Liver (tissue), 9 donors: ENCODE results near the gene TP63. TPM values are rescaled to one million over a fixed set of nuclear protein-coding genes. Genes with fewer than 3 reads are reported as not detected.

Source experiments
- DNase-seq: peaks from one replicate; pipeline ENCODE4 v3.0.0-alpha.2; 2017; ENCODE audit warnings: low spot score
- H3K27ac ChIP-seq, 2 donors: one replicate each; pipeline ENCODE4 v1.7.0; 2013; ENCODE audit warnings: inconsistent platforms in 2 of 2, low read length in 2 of 2, control low read depth in 1 of 2, low read depth in 1 of 2, mild to moderate bottlenecking in 1 of 2
- H3K27me3 ChIP-seq, 4 donors: one replicate each; pipeline versions ENCODE4 v1.6.1 to v1.7.0; 2013; ENCODE audit warnings: low read length in 3 of 4, inconsistent platforms in 1 of 4, mild to moderate bottlenecking in 1 of 4, moderate library complexity in 1 of 4; ENCODE audit not compliant: control insufficient read depth in 4 of 4, insufficient read depth in 4 of 4
- H3K36me3 ChIP-seq, 4 donors: one replicate each; pipeline versions ENCODE4 v1.6.1 to v1.7.0; 2013; ENCODE audit warnings: low read length in 3 of 4, mild to moderate bottlenecking in 3 of 4, low read depth in 1 of 4, moderate library complexity in 1 of 4; ENCODE audit not compliant: control insufficient read depth in 4 of 4, insufficient read depth in 3 of 4
- H3K4me1 ChIP-seq, 4 donors: one replicate each; pipeline versions ENCODE4 v1.6.1 to v1.7.0; 2013; ENCODE audit warnings: low read length in 3 of 4, mild to moderate bottlenecking in 3 of 4, moderate library complexity in 1 of 4; ENCODE audit not compliant: control insufficient read depth in 4 of 4, insufficient read depth in 4 of 4
- H3K4me3 ChIP-seq, 3 donors: one replicate each; pipeline versions ENCODE4 v1.6.1 to v1.7.0; 2013; ENCODE audit warnings: low read length in 3 of 3, control low read depth in 1 of 3, low read depth in 1 of 3, mild to moderate bottlenecking in 1 of 3
- H3K9ac ChIP-seq, 2 donors: one replicate each; pipeline ENCODE4 v1.7.0; 2013; ENCODE audit warnings: low read length in 2 of 2, mild to moderate bottlenecking in 2 of 2, moderate library complexity in 2 of 2, control low read depth in 1 of 2, low read depth in 1 of 2
- H3K9me3 ChIP-seq, 4 donors: one replicate each; pipeline versions ENCODE4 v1.6.1 to v1.7.0; 2013; ENCODE audit warnings: low read length in 3 of 4; ENCODE audit not compliant: control insufficient read depth in 4 of 4
- ATF3 ChIP-seq: IDR thresholded peaks from 2 replicates; pipeline ENCODE4 v1.6.1; 2016; ENCODE audit warnings: antibody characterized with exemption
- CTCF ChIP-seq: fragments of 150-350 bp; IDR thresholded peaks from 2 replicates; pipeline ENCODE4 v1.5.1; 2017; ENCODE audit warnings: improper control_type of control experiment, low read depth, low read length; ENCODE audit not compliant: missing input control
- EGR1 ChIP-seq, 2 donors: IDR thresholded peaks; 2 replicates each; pipeline ENCODE4 v1.6.1; 2016 to 2018; ENCODE audit warnings: antibody characterized with exemption in 2 of 2, low read depth in 2 of 2
- FOXA1 ChIP-seq: IDR thresholded peaks from 2 replicates; pipeline ENCODE4 v1.6.1; 2016; ENCODE audit warnings: antibody characterized with exemption
- FOXA2 ChIP-seq: IDR thresholded peaks from 2 replicates; pipeline ENCODE4 v1.6.1; 2016; ENCODE audit warnings: antibody characterized with exemption
- GABPA ChIP-seq, 2 donors: IDR thresholded peaks in 1 of 2; conservative IDR thresholded peaks in 1 of 2; 2 replicates each; pipeline ENCODE4 v1.6.1; 2016; ENCODE audit warnings: antibody characterized with exemption in 2 of 2, mild to moderate bottlenecking in 1 of 2, moderate library complexity in 1 of 2
- HNF4A ChIP-seq, 2 donors: conservative IDR thresholded peaks; 2 replicates each; pipeline ENCODE4 v1.6.1; 2016; ENCODE audit warnings: antibody characterized with exemption in 2 of 2, mild to moderate bottlenecking in 2 of 2
- HNF4G ChIP-seq: IDR thresholded peaks from 2 replicates; pipeline ENCODE4 v1.6.1; 2016; ENCODE audit warnings: antibody characterized with exemption
- JUND ChIP-seq, 2 donors: IDR thresholded peaks; 2 replicates each; pipeline ENCODE4 v1.6.1; 2016; ENCODE audit warnings: antibody characterized with exemption in 2 of 2
- MAX ChIP-seq: IDR thresholded peaks from 2 replicates; pipeline ENCODE4 v1.6.1; 2016; ENCODE audit warnings: antibody characterized with exemption
- NR2F2 ChIP-seq: IDR thresholded peaks from 2 replicates; pipeline ENCODE4 v1.6.1; 2016; ENCODE audit warnings: antibody characterized with exemption
- RAD21 ChIP-seq, 2 donors: IDR thresholded peaks; 2 replicates each; pipeline ENCODE4 v1.6.1; 2016; ENCODE audit warnings: antibody characterized with exemption in 2 of 2, mild to moderate bottlenecking in 2 of 2
- REST ChIP-seq: IDR thresholded peaks from 2 replicates; pipeline ENCODE4 v1.6.1; 2016; ENCODE audit warnings: antibody characterized with exemption, mild to moderate bottlenecking
- RXRA ChIP-seq, 2 donors: IDR thresholded peaks; 2 replicates each; pipeline ENCODE4 v1.6.1; 2017 to 2018; ENCODE audit warnings: antibody characterized with exemption in 2 of 2, mild to moderate bottlenecking in 1 of 2
- SP1 ChIP-seq: IDR thresholded peaks from 2 replicates; pipeline ENCODE4 v1.6.1; 2018; ENCODE audit warnings: antibody characterized with exemption, mild to moderate bottlenecking
- TAF1 ChIP-seq: conservative IDR thresholded peaks from 2 replicates; pipeline ENCODE4 v1.6.1; 2016; ENCODE audit warnings: antibody characterized with exemption, mild to moderate bottlenecking
- YY1 ChIP-seq: IDR thresholded peaks from 2 replicates; pipeline ENCODE4 v1.6.1; 2016; ENCODE audit warnings: antibody characterized with exemption, mild to moderate bottlenecking
- ZBTB33 ChIP-seq: IDR thresholded peaks from 2 replicates; pipeline ENCODE4 v1.6.1; 2016; ENCODE audit warnings: antibody characterized with exemption
- WGBS: extraction: QIAGEN DNeasy Blood & Tissue Kit; methylation state at CpG from one replicate; pipeline ENCODE4 v1.1.7; 2013; 5-methylcytosine and 5-hydroxymethylcytosine counted together
- polyA plus RNA-seq, 2 donors: library from polyadenylated mRNA; stranded (reverse) in 1 of 2; unstranded in 1 of 2; fragments of 200-250 nt in 1 of 2; fragments of >200 nt in 1 of 2; fragmentation: Nextera tagmentation in 1 of 2; extraction: Ambion mirVana in 1 of 2; gene quantifications; one replicate each; pipeline versions ENCODE4 v1.2.1 to v1.2.3, GENCODE V29; 2013 to 2015
- total RNA-seq, 2 donors: library from RNA; depleted of rRNA; stranded (reverse); fragments of >200 nt; gene quantifications; one replicate each; pipeline ENCODE4 v1.2.3, GENCODE V29; 2014
- donor health status: healthy.
- donor health status: healthy.
- donor health status: healthy.
- donor health status: healthy.
- donor health status: healthy.

TP63 gene
- total and polyA plus RNA-seq, 4 donors: under 0.01 to 0.08 (median 0.05) TPM; not detected in 1

GRCh38 chr3:189803254-189803653 is 172.1 kb downstream of the TP63 start:
- H3K4me1 ChIP-seq: no peaks in the 10 kb centered on the region
- H3K36me3 ChIP-seq: no peaks in the 10 kb centered on the region
- WGBS: 95% methylated on average over 2 of the region's 2 CpGs
- no peak overlapping the region for H3K27ac ChIP-seq
- TF ChIP-seq RXRA (IDR thresholded peaks at IDR 0.05): no peak
- TF ChIP-seq MAX: no peak
- TF ChIP-seq JUND (IDR thresholded peaks at IDR 0.05): no peak
- TF ChIP-seq NR2F2: no peak
- no peak for TF ChIP-seq REST
- no peak for TF ChIP-seq HNF4G
- TF ChIP-seq HNF4A (conservative IDR thresholded peaks at IDR 0.05): no peak
- no peak for TF ChIP-seq FOXA1
- TF ChIP-seq RAD21 (IDR thresholded peaks at IDR 0.05): no peak
- TF ChIP-seq CTCF: no peak
- no peak for TF ChIP-seq YY1
- TF ChIP-seq TAF1: no peak
- no peak for TF ChIP-seq SP1
- no peak for TF ChIP-seq ZBTB33
- no peak for TF ChIP-seq EGR1 (IDR thresholded peaks at IDR 0.05; ENCODE audit: low read depth in 2 of 2)
- TF ChIP-seq GABPA (IDR thresholded peaks at IDR 0.05 in 1 of 2, conservative IDR thresholded peaks at IDR 0.05 in 1 of 2): no peak
- no peak for TF ChIP-seq ATF3
- no peak for TF ChIP-seq FOXA2
- H3K9ac ChIP-seq: no peak overlapping the region
- no peaks in the 10 kb centered on the region for H3K9me3 ChIP-seq
- H3K27me3 ChIP-seq: no peaks in the 10 kb centered on the region
- no peak for DNase-seq
- H3K4me3 ChIP-seq: no peak overlapping the region
